ENCODE measurements around the gene RTL10. TPM values are rescaled to one million over a fixed set of nuclear protein-coding genes. Genes with fewer than 3 reads are reported as not detected.
A peak's percentile ranks its signal among the peaks of the same experiment; 100 is the strongest.

RTL10 gene
- total and polyA plus RNA-seq, 2 of the 13 experiments (the other 11 are each of a cell fraction or from before 2014, with no cell fraction given) = 14.1 to 15.8 TPM

DNA sequence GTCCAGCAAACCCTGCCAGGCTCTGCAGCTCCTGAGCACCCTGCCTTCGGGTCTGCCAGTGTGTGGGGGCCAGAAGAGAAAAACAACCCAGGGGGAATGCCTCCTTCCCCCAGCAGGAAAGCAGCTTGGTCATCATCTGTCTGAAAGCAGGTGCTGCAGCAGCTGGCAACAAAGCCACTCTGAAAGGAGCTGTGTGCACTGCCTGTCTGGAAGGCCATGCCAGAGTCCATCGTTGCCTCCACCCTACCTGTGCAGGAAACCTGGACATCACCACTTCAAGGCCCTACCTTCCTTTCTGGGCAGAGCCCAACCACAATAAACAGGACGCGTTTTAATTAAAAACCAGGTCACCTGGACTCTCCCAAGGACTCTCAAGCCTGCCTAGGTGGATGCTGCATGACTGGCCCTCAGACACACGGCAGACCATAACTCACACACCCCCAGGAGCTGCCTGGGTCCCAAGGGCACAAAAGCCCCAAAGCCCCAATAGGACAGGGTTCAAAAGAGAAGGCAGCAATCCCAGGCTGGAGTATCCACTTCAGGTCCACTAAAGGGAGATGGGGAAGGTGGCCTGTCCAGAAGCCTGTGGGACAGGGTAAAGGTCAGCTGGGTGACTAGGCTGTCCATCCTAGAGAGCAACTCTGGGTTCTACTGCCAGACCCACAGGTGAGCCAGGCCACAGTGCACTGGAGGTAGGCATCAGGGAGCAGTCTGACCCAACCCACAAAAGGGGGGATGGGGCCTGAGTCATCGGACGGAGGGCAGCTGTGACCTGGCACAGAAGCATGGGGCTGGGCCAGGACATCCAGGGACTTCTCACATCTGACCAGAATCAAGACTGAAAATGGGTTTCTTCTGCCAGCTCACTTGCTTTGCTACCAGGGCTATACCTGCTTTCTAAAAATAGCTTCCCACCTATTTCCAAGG is 6.1 kb downstream of the RTL10 start (continued):
- TF ChIP-seq, protein P1, sequence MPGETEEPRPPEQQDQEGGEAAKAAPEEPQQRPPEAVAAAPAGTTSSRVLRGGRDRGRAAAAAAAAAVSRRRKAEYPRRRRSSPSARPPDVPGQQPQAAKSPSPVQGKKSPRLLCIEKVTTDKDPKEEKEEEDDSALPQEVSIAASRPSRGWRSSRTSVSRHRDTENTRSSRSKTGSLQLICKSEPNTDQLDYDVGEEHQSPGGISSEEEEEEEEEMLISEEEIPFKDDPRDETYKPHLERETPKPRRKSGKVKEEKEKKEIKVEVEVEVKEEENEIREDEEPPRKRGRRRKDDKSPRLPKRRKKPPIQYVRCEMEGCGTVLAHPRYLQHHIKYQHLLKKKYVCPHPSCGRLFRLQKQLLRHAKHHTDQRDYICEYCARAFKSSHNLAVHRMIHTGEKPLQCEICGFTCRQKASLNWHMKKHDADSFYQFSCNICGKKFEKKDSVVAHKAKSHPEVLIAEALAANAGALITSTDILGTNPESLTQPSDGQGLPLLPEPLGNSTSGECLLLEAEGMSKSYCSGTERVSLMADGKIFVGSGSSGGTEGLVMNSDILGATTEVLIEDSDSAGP (CRISPR knock-in tag; IDR thresholded peaks at IDR 0.05; ENCODE audit: borderline replicate concordance) = peak; percentile 37; the same call in 1 of the 2 replicates
- TF ChIP-seq ZC3H13 (CRISPR knock-in tag; IDR thresholded peaks at IDR 0.05) = peak; percentile 78; the same call in 1 of the 2 replicates
- TF ChIP-seq ZNF510 (CRISPR knock-in tag; IDR thresholded peaks at IDR 0.05; ENCODE audit: low read depth) = no peak
- no peak for TF ChIP-seq ZNF570 (CRISPR knock-in tag; IDR thresholded peaks at IDR 0.05; ENCODE audit: borderline replicate concordance)
- TF ChIP-seq ZFX (CRISPR knock-in tag; IDR thresholded peaks at IDR 0.05; ENCODE audit: low read depth) = no peak
- TF ChIP-seq, protein P2, sequence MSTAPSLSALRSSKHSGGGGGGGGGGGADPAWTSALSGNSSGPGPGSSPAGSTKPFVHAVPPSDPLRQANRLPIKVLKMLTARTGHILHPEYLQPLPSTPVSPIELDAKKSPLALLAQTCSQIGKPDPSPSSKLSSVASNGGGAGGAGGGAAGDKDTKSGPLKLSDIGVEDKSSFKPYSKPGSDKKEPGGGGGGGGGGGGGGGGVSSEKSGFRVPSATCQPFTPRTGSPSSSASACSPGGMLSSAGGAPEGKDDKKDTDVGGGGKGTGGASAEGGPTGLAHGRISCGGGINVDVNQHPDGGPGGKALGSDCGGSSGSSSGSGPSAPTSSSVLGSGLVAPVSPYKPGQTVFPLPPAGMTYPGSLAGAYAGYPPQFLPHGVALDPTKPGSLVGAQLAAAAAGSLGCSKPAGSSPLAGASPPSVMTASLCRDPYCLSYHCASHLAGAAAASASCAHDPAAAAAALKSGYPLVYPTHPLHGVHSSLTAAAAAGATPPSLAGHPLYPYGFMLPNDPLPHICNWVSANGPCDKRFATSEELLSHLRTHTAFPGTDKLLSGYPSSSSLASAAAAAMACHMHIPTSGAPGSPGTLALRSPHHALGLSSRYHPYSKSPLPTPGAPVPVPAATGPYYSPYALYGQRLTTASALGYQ (CRISPR knock-in tag; IDR thresholded peaks at IDR 0.05) = no peak
- TF ChIP-seq FOSL2 (CRISPR knock-in tag; IDR thresholded peaks at IDR 0.05) = peak; percentile 83
- peak; percentile 23; the same call in 1 of the 2 replicates for TF ChIP-seq RBFOX2 (IDR thresholded peaks at IDR 0.05; ENCODE audit: low read depth, low read length)
- TF ChIP-seq KDM1A (CRISPR knock-in tag; IDR thresholded peaks at IDR 0.05) = no peak
- TF ChIP-seq, protein P3, sequence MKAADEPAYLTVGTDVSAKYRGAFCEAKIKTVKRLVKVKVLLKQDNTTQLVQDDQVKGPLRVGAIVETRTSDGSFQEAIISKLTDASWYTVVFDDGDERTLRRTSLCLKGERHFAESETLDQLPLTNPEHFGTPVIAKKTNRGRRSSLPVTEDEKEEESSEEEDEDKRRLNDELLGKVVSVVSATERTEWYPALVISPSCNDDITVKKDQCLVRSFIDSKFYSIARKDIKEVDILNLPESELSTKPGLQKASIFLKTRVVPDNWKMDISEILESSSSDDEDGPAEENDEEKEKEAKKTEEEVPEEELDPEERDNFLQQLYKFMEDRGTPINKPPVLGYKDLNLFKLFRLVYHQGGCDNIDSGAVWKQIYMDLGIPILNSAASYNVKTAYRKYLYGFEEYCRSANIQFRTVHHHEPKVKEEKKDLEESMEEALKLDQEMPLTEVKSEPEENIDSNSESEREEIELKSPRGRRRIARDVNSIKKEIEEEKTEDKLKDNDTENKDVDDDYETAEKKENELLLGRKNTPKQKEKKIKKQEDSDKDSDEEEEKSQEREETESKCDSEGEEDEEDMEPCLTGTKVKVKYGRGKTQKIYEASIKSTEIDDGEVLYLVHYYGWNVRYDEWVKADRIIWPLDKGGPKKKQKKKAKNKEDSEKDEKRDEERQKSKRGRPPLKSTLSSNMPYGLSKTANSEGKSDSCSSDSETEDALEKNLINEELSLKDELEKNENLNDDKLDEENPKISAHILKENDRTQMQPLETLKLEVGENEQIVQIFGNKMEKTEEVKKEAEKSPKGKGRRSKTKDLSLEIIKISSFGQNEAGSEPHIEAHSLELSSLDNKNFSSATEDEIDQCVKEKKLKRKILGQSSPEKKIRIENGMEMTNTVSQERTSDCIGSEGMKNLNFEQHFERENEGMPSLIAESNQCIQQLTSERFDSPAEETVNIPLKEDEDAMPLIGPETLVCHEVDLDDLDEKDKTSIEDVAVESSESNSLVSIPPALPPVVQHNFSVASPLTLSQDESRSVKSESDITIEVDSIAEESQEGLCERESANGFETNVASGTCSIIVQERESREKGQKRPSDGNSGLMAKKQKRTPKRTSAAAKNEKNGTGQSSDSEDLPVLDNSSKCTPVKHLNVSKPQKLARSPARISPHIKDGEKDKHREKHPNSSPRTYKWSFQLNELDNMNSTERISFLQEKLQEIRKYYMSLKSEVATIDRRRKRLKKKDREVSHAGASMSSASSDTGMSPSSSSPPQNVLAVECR (CRISPR knock-in tag; IDR thresholded peaks at IDR 0.05; ENCODE audit: borderline replicate concordance) = no peak
- TF ChIP-seq, protein P4, sequence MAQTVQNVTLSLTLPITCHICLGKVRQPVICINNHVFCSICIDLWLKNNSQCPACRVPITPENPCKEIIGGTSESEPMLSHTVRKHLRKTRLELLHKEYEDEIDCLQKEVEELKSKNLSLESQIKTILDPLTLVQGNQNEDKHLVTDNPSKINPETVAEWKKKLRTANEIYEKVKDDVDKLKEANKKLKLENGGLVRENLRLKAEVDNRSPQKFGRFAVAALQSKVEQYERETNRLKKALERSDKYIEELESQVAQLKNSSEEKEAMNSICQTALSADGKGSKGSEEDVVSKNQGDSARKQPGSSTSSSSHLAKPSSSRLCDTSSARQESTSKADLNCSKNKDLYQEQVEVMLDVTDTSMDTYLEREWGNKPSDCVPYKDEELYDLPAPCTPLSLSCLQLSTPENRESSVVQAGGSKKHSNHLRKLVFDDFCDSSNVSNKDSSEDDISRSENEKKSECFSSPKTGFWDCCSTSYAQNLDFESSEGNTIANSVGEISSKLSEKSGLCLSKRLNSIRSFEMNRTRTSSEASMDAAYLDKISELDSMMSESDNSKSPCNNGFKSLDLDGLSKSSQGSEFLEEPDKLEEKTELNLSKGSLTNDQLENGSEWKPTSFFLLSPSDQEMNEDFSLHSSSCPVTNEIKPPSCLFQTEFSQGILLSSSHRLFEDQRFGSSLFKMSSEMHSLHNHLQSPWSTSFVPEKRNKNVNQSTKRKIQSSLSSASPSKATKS (CRISPR knock-in tag; IDR thresholded peaks at IDR 0.05) = no peak
- TF ChIP-seq ZNF12 (CRISPR knock-in tag; IDR thresholded peaks at IDR 0.05) = no peak

Data from HepG2 (cell line).